Mucosa of descending colon (tissue), 3 donors: ENCODE measurements around the gene TMIE. TPM values are rescaled to one million over a fixed set of nuclear protein-coding genes. Genes with fewer than 3 reads are reported as not detected.

Experiments
- ATAC-seq: fragments of 200-7000 bp; cut with Tn5 transposase; one replicate; pipeline ENCODE4 v1.9.1; 2020; ENCODE audit warnings: mild to moderate bottlenecking, moderate library complexity
- DNase-seq, 3 donors: peaks; one replicate each; pipeline ENCODE4 v3.0.0-alpha.2; 2020
- H3K36me3 ChIP-seq: fragments of 200-600 bp; one replicate; pipeline ENCODE4 v1.8.0; 2021; ENCODE audit warnings: low read depth, mild to moderate bottlenecking
- H3K4me1 ChIP-seq: fragments of 200-600 bp; one replicate; pipeline ENCODE4 v1.8.0; 2021; ENCODE audit warnings: low read depth, mild to moderate bottlenecking
- H3K4me3 ChIP-seq: fragments of 200-600 bp; one replicate; pipeline ENCODE4 v1.8.0; 2021; ENCODE audit warnings: mild to moderate bottlenecking
- H3K9me3 ChIP-seq: fragments of 200-600 bp; one replicate; pipeline ENCODE4 v1.8.0; 2021; ENCODE audit warnings: mild to moderate bottlenecking
- CTCF ChIP-seq: fragments of 200-600 bp; IDR thresholded peaks from one replicate; pipeline ENCODE4 v1.8.0; 2022; ENCODE audit warnings: antibody characterized with exemption, mild to moderate bottlenecking
- intact Hi-C, 2 donors: fragments of 100-400 bp; cut with DNase I in 1 of 2; cut with micrococcal nuclease in 1 of 2; formaldehyde crosslinking; loops; one replicate each; pipeline versions ENCODE4 v1.11.0 to v1.11.1; 2022; cut with DNase I, micrococcal nuclease
- total RNA-seq, 3 donors: library from RNA; stranded (reverse); fragmentation: NEBNext Ultra II Directional in 2 of 3; extraction: Animal tissue kit (Norgen Biotek cat#: 25700) in 2 of 3; gene quantifications; one replicate each; pipeline versions ENCODE4 v1.2.1 to v1.2.4, GENCODE V29; 2021 to 2023
- donor health status: DM: no; HTN: no; CAD: no; lungs with moderate emphysema.
- donor health status: DM: no; HTN: no; CAD: no.
- donor health status: DM: no; HTN: yes; CAD: no.

Gene TMIE
- total RNA-seq, 3 donors from 2014 or later: 0.23 to 1.1 TPM; not detected in 1

GRCh38 chr3:46709157-46709654 is 8.0 kb downstream of the TMIE start:
- DNase-seq: no peak

GRCh38 chr3:46709721-46710120 is 8.5 kb downstream of the TMIE start:
- H3K4me3 ChIP-seq: no peak overlapping the region
- no peaks in the 10 kb centered on the region for H3K9me3 ChIP-seq
- intact Hi-C loops: loop anchor here (5.0 to 10.0 kb wide), 4 partner anchors 135 to 285 kb away; no protein-coding TSS in a partner anchor
- H3K36me3 ChIP-seq: no peaks in the 10 kb centered on the region
- no peaks in the 10 kb centered on the region for H3K4me1 ChIP-seq
- ATAC-seq (no peak), DNase-seq (no peak)
- TF ChIP-seq CTCF: no peak

More at GRCh38 chr3:46709157-46709654, 8.0 kb downstream of the TMIE start:
- H3K36me3 ChIP-seq: no peaks in the 10 kb centered on the region
- H3K4me1 ChIP-seq: no peaks in the 10 kb centered on the region
- ATAC-seq: no peak
- no peak overlapping the region for H3K4me3 ChIP-seq
- intact Hi-C loops: loop anchor here (5.0 to 10.0 kb wide), 4 partner anchors 136 to 286 kb away; no protein-coding TSS in a partner anchor
- no peak for TF ChIP-seq CTCF
- no peaks in the 10 kb centered on the region for H3K9me3 ChIP-seq

- Histone ChIP-seq H3K4me1 (no peaks in the 10 kb centered on the region), H3K4me3 (no peak overlapping the region), H3K9me3 (no peaks in the 10 kb centered on the region), H3K36me3 (no peaks in the 10 kb centered on the region)
- ATAC-seq (no peak), DNase-seq (no peak)
- no peak for TF ChIP-seq CTCF
- intact Hi-C loops: no loop called here
Observed at GRCh38 chr3:46710229-46710628, 9.0 kb downstream of the TMIE start.

GRCh38 chr3:46710671-46711295 is 9.6 kb downstream of the TMIE start:
- no peak for TF ChIP-seq CTCF
- no peak overlapping the region for H3K4me3 ChIP-seq
- no peaks in the 10 kb centered on the region for H3K36me3 ChIP-seq
- intact Hi-C loops: no loop called here
- DNase-seq: no peak
- ATAC-seq: no peak
- no peaks in the 10 kb centered on the region for H3K4me1 ChIP-seq
- no peaks in the 10 kb centered on the region for H3K9me3 ChIP-seq

GRCh38 chr3:46711305-46711704 is 10.1 kb downstream of the TMIE start:
- Histone ChIP-seq H3K9me3 (no peaks in the 10 kb centered on the region), H3K4me1 (no peaks in the 10 kb centered on the region), H3K36me3 (no peaks in the 10 kb centered on the region), H3K4me3 (no peak overlapping the region)
- intact Hi-C loops: no loop called here
- DNase-seq (no peak), ATAC-seq (no peak)
- TF ChIP-seq CTCF: no peak
